ENCODE results near the gene DHDDS. TPM values are rescaled to one million over a fixed set of nuclear protein-coding genes. Genes with fewer than 3 reads are reported as not detected.

The DHDDS gene
- total RNA-seq, 1 experiment from 2014 or later = 56.7 TPM

DNA sequence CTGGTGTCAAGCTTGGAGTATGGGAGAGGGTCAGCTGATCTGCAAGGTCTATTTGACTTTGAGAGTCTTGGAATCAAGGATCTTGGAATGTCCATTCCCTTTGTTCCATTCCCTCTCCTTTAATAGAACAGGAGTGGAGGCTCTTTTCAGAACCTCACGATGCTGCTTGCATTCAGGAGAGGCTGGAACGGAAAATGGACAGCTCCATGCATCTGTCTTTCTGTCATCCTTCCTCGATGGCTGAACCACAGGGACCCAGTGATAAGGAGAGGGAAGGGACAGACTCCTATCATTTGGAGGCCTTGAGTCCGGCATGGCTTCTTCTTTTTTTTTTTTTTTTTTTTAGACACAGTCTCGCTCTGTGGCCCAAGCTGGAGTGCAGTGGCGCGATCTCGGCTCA is 36.4 kb upstream of the DHDDS start:
- Histone ChIP-seq H3K4me1 (ENCODE audit: control insufficient read depth, insufficient read depth, low read length) (no peaks in the 10 kb centered on the region), H3K36me3 (ENCODE audit: control insufficient read depth, insufficient read depth, low read length) (no peaks in the 10 kb centered on the region), H3K4me3 (ENCODE audit: low read depth in 2 of 2, low read length in 2 of 2) (no peak overlapping the region), H3K9me3 (ENCODE audit: control insufficient read depth, insufficient read depth, low read depth, low read length) (no peaks in the 10 kb centered on the region), H3K27ac (ENCODE audit: low read length) (no peak overlapping the region), H3K27me3 (ENCODE audit: control insufficient read depth, insufficient read depth, low read length) (no peaks in the 10 kb centered on the region)
- DNase-seq (ENCODE audit: low read depth, low spot score) (no peak), ATAC-seq (no peak)
- CTCF ChIA-PET = interaction anchor here (1.8 kb wide), 1 partner anchor 21 kb away, joined by 5 read pairs; no protein-coding TSS in a partner anchor
- BruUV-seq (replicated peaks) = no TSS peak
- intact Hi-C loops (cut with micrococcal nuclease; ENCODE audit: unreplicated experiment) (no loop called here), in situ Hi-C loops (cut with HindIII; ENCODE audit: low pct_unique_long_range_greater_than_20kb, low sequenced_read_pairs) (no loop called here)
- TF ChIP-seq TCF7L2 (IDR thresholded peaks at IDR 0.05; ENCODE audit: low read depth, low read length) (no peak), SIN3A (IDR thresholded peaks at IDR 0.05; ENCODE audit: borderline replicate concordance, insufficient read depth, low read depth, low read length) (no peak)
- TF ChIP-seq, protein P1, sequence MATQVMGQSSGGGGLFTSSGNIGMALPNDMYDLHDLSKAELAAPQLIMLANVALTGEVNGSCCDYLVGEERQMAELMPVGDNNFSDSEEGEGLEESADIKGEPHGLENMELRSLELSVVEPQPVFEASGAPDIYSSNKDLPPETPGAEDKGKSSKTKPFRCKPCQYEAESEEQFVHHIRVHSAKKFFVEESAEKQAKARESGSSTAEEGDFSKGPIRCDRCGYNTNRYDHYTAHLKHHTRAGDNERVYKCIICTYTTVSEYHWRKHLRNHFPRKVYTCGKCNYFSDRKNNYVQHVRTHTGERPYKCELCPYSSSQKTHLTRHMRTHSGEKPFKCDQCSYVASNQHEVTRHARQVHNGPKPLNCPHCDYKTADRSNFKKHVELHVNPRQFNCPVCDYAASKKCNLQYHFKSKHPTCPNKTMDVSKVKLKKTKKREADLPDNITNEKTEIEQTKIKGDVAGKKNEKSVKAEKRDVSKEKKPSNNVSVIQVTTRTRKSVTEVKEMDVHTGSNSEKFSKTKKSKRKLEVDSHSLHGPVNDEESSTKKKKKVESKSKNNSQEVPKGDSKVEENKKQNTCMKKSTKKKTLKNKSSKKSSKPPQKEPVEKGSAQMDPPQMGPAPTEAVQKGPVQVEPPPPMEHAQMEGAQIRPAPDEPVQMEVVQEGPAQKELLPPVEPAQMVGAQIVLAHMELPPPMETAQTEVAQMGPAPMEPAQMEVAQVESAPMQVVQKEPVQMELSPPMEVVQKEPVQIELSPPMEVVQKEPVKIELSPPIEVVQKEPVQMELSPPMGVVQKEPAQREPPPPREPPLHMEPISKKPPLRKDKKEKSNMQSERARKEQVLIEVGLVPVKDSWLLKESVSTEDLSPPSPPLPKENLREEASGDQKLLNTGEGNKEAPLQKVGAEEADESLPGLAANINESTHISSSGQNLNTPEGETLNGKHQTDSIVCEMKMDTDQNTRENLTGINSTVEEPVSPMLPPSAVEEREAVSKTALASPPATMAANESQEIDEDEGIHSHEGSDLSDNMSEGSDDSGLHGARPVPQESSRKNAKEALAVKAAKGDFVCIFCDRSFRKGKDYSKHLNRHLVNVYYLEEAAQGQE (IDR thresholded peaks at IDR 0.05; ENCODE audit: insufficient read depth in 1 of 2, low read depth in 2 of 2, low read length in 1 of 2) = no peak
- POLR2A ChIA-PET = no interaction called here

DNA sequence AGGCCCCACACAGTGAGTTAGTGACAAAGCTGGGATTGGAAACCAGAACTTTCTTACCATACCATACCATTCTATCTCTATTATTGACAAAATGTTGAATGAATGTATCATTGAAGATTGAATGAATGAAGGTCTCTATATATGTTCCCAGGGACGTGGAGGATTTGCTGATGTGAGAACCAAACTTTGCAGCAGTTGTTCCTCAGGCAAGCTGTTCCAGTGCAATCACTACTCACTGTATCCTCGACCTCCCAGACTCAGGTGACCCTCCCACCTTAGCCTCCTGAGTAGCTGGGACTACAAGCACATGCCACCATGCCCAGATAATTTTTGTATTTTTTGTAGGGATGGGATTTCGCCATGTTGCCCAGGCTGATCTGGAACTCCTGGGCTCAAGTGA is 33.1 kb upstream of the DHDDS start:
- Histone ChIP-seq H3K27ac (ENCODE audit: low read length) (no peak overlapping the region), H3K4me3 (ENCODE audit: low read depth in 2 of 2, low read length in 2 of 2) (no peak overlapping the region), H3K27me3 (ENCODE audit: control insufficient read depth, insufficient read depth, low read length) (no peaks in the 10 kb centered on the region), H3K36me3 (ENCODE audit: control insufficient read depth, insufficient read depth, low read length) (no peaks in the 10 kb centered on the region), H3K4me1 (ENCODE audit: control insufficient read depth, insufficient read depth, low read length) (no peaks in the 10 kb centered on the region), H3K9me3 (ENCODE audit: control insufficient read depth, insufficient read depth, low read depth, low read length) (no peaks in the 10 kb centered on the region)
- DNase-seq (ENCODE audit: low read depth, low spot score) (no peak), ATAC-seq (no peak)
- in situ Hi-C loops (cut with HindIII; ENCODE audit: low pct_unique_long_range_greater_than_20kb, low sequenced_read_pairs) (no loop called here), intact Hi-C loops (cut with micrococcal nuclease; ENCODE audit: unreplicated experiment) (no loop called here)
- BruUV-seq (replicated peaks) = no TSS peak
- POLR2A ChIA-PET = no interaction called here
- CTCF ChIA-PET = interaction anchor here (0.6 to 0.7 kb wide), 2 partner anchors 172 to 240 kb away, joined by 3 to 4 read pairs; no protein-coding TSS in a partner anchor
- TF ChIP-seq, protein P1 (IDR thresholded peaks at IDR 0.05; ENCODE audit: insufficient read depth in 1 of 2, low read depth in 2 of 2, low read length in 1 of 2) = no peak
- TF ChIP-seq POLR2AphosphoS5 (IDR thresholded peaks at IDR 0.05; ENCODE audit: low read depth, low read length) = no peak
- TF ChIP-seq SIN3A (IDR thresholded peaks at IDR 0.05; ENCODE audit: borderline replicate concordance, insufficient read depth, low read depth, low read length) = no peak
- no peak for TF ChIP-seq CTCF (IDR thresholded peaks at IDR 0.05)
- TF ChIP-seq TCF7L2 (IDR thresholded peaks at IDR 0.05; ENCODE audit: low read depth, low read length) = no peak
